GM21576 (cell line): Measurements from ENCODE around the gene MYO5A.
"Not testable (repeated sequence)": the region's sequence is repeated elsewhere in the genome, so short reads cannot be mapped to it uniquely, and the experiment has no call there.

Source experiments
- ATAC-seq: cut with Tn5 transposase; IDR thresholded peaks from one replicate; pipeline ENCODE4 v1.9.1; 2021; ENCODE audit warnings: mild to moderate bottlenecking, moderate library complexity; ENCODE audit not compliant: unreplicated experiment

The MYO5A gene

DNA sequence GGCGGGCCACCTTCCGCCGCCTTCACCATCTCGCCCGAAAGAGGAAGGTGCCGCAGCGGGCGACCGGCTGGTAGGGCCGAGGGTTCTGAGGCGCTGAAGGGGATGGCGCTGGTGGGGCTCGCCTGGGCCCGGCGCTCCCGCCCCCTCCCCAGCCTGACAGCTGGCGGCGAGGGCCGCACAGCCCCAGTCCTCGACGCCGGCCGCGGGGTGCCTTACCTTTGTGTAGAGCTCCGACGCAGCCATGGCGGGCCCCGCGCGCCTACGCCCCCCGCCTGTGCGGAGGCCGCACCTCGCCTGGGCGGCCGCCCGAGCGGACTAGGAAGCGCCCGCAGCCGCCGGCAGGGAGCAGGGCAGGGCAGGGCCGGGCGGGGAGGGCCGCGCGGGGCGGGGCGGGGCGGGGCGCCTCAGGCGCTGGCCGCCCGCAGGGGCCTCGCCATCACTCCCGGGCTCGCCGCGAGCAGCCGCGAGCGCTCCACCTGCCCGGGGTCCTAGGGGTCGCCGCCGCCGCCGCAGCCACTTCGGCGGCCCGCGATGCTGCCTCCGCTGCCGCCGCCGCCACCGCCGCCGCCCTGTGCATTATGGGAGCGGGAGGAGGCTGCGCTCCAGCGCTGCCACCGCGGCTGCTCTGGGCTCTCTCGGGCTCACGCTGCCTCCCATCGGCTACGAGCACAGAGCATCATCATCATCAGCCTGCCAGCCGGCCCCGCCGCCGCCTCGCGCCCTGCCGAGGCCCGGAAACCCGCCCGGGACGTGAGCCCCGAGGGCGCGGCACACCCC, at the start of gene MYO5A:
MYO5A (minus strand) TSS at position 317 of the 777 bp plus-strand sequence; CDS start at position 243, 74 bp downstream.
- ATAC-seq = peak; percentile 74

DNA sequence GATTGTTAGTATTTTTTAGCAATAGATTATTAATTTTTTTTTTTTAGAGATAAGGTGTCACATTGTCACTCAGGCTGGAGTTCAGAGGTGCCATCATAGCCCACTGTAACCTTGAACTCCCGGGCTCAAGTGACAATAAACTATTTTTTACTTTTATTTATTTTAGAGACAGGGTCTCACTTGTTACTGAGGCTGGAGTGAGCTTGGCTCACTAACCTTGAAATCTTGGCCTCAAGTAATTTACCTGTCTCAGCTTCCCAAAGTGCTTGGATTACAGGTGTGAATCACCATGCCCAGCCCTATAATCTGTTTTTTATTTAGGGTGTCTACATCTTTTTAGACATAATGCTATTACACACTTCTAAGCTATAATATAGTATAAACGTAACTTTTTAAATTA, 48.0 kb upstream of the MYO5A start:
- ATAC-seq = no peak

DNA sequence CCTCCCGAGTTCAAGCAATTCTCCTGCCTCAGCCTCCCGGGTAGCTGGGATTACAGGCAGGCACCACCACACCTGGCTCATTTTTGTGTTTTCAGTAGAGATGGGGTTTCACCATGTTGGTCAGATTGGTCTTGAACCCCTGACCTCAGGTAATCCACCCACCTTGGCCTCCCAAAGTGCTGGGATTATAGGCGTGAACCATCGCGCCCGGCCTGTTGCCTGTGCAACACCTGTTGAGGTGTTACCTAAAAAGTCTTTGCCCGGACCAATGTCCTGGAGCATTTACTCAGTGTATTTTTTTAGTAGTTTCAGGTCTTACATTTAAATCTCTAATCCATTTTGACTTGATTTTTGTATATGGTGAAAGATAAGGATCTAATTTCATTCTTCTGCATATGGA, 46.9 kb upstream of the MYO5A start:
- ATAC-seq = not testable (repeated sequence)

GRCh38 chr15:52575072-52575471, 46.4 kb upstream of the MYO5A start:
- no peak for ATAC-seq

- ATAC-seq = not testable (repeated sequence)
These were observed 45.9 kb upstream of the MYO5A start for GRCh38 chr15:52574623-52575022.

- peak; percentile 73 for ATAC-seq
These were observed 40.2 kb upstream of the MYO5A start, which contains the start of gene ARPP19 for GRCh38 chr15:52568601-52569585. Gene ARPP19, minus strand, starts transcription at chr15:52569030. Its CDS starts 138 bp downstream, at chr15:52568892.

DNA sequence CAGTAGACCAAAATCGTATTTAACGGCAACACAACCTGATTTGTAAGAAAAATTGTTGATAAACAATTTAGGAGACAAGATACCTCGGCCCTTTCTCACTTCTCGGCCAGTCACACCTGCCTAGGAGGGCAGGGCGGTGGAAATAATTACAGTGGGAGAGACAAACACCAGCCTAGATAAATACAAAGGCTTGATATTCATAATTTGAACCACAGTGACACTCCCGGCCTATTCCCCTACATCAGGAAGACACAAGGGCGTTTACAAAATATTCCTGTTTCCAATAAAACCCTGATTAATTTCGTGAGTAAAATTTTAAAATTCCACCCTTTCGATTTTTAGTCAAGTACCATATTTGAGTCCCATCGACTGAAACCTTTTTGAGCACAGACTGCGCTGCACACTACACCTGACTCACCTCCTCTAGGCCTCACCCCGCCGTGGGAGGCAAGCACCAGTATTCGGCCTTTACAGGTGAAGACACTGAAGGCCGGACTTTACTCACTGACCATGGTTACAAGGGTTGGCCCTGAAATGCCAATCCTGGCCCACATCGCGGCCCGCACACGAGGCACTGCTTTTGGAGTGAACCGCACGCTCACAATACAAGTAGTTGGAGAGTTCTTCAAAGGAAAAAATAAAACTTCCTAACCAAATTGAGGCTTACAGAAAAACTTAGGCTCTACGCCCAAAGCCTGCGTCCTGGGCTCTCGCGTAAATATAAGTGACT, 39.4 kb upstream of the MYO5A start:
- no peak for ATAC-seq

- no peak for ATAC-seq
These were observed 38.2 kb upstream of the MYO5A start for GRCh38 chr15:52566889-52567288.

DNA sequence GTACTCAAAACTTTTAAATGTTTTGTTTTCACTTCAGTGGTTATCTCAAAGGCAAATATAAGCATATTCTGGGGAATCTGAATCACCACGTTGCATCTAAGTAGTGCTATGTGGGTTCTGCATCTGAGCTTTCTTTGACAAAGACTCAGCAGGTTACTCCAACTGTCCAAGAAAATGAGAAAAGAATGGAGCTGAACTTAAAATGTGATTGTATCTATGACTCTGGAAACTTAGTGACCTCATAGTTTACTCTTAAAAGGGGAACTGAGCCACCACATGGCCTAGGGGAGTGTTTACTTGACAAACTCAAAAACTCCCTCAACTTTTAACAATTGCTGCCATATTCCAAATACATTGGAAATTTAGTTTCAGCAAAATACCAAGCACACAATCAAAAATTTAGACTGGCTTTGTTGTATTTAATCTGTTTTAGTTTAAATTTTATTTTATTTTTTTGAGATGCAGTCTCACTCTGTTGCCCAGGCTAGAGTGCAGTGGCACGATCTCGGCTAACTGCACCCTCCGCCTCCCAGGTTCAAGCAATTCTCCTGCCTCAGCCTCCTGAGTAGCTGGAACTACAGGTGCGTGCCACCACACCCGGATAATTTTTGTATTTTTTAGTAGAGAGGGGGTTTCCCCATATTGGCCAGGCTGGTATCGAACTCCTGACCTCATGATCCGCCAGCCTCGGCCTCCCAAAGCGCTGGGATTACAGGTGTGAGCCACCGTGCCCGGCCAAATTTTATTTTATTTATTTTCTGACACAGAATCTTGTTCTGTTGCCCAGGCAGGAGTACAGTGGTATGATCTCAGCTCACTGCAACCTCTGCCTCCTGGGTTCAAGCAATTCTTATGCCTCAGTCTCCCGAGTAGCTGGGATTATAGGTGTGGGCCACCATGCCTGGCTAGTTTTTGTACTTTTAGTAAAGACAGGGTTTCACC, 37.0 kb upstream of the MYO5A start:
- ATAC-seq = peak; percentile 35

- ATAC-seq = no peak
These were observed 34.9 kb upstream of the MYO5A start for GRCh38 chr15:52563501-52564060.

DNA sequence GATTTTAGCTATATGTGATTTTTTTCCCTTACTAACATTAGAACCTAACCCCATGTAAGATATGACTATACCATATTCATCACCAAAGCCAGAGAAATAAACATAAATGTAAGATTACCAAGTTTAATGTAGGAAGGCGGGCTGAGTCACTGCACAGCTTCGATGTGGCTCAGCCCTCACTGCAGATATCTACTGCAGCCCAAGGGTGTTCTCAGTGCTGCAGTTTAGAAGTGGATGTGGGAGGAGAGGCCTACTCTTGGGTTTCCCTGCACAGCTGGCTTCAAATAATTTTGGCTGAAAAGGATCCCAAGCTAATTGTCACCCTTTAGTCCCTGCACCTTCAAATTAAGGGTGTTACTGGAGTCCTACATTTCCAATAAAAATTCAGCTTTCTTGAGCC, 30.9 kb upstream of the MYO5A start:
- ATAC-seq = no peak

DNA sequence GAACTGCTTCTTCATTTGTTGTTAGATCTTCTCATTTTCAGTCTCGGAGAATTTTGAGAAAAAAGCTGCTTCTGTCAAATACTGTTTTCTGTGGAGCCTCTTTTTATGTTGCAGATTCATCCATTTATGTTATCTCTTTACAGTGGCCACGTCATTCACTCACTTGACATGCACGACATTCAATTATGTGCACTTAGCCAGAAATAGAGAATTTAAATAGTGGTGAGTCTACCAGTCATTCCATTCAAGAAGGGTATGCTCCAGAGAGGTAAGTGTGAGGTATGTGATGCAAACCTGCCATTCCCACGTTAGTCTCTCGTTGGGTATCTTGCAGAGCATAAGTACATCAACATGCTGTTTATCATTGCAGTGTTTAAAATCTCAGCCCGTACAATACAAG, 30.3 kb upstream of the MYO5A start:
- ATAC-seq = no peak

- ATAC-seq = peak; percentile 70
These were observed 29.5 kb upstream of the MYO5A start for GRCh38 chr15:52558196-52558595.

- ATAC-seq = no peak
These were observed 28.6 kb upstream of the MYO5A start for GRCh38 chr15:52557274-52557641.

DNA sequence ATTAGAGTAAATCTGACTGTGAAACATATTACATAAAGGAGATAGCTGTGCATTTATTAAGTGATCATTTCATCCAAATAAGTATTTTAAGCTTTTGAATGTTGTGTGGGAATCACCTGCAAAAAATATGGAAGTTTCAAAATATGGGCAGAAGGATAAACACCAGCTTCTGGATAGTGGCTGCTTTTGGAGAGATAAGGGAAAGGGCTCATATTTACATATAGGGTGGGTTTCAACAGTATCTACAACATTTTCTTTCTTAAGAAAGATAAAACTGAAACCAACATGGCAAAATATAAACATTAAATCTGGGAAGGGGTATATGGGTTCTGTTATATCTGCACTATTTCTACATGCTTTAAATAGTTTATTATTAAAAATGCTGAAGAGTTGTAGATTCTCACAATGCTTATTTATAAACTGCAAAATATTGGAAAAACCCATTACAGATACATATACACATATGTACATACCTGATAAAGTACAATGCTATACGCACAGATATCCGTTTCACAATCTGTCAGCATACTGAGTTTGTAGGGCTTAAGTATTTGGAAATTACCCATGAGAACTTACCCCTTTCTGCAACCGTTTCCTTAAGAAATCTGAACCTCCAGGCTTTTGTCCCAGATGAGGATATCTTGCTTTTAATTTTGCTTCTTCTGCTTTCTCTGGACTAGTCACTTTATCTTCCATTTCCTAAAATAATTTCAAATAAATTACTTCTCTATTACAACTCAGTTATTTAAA, 28.0 kb upstream of the MYO5A start:
- ATAC-seq = no peak

- ATAC-seq = no peak
These were observed 23.6 kb upstream of the MYO5A start for GRCh38 chr15:52552303-52552702.

- no peak for ATAC-seq
These were observed 23.1 kb upstream of the MYO5A start for GRCh38 chr15:52551762-52552161.

- not testable (repeated sequence) for ATAC-seq
These were observed 22.5 kb upstream of the MYO5A start for GRCh38 chr15:52551186-52551585.
